Activated CD4-positive, CD25-positive, alpha-beta regulatory T cell treated with anti-CD3 and anti-CD28 coated beads, Interleukin-2, amount 50 U/mL, for 16 hours (primary cell): ENCODE measurements around the gene SDSL.

Experiments used
- DNase-seq: peaks from one replicate; pipeline ENCODE4 v3.0.0-alpha.2; 2020; ENCODE audit warnings: low read depth, low spot score

SDSL gene

GRCh38 chr12:113422030-113422885 lies at the start of gene SDSL:
Gene SDSL (plus strand): TSS chr12:113422380. CDS start chr12:113427983, 5,603 bp downstream.
- no peak for DNase-seq

GRCh38 chr12:113373440-113373839 lies 48.7 kb upstream of the SDSL start:
- no peak for DNase-seq

DNA sequence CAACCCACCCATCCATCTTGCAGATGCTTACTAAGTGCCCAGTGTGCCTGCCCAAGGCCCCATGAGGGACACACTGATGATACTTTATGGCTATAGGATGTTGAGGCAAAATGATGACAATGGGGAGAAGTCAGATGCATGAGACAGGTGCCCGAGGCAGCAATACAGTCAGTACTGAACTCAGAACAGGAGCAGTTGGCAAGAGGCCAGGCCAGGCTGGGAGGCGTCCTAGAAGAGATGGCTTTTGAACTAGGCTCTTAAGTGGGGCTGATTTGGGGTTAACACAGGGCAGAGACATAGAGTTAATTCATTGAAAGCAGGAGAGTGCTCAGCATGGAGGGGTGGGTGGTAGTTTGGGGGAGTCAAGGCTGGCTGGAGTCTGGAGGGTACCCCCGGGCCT lies 48.2 kb upstream of the SDSL start:
- DNase-seq: no peak

GRCh38 chr12:113374823-113375428 lies 47.3 kb upstream of the SDSL start:
- DNase-seq: no peak

GRCh38 chr12:113378291-113378690 lies 43.9 kb upstream of the SDSL start:
- no peak for DNase-seq

DNA sequence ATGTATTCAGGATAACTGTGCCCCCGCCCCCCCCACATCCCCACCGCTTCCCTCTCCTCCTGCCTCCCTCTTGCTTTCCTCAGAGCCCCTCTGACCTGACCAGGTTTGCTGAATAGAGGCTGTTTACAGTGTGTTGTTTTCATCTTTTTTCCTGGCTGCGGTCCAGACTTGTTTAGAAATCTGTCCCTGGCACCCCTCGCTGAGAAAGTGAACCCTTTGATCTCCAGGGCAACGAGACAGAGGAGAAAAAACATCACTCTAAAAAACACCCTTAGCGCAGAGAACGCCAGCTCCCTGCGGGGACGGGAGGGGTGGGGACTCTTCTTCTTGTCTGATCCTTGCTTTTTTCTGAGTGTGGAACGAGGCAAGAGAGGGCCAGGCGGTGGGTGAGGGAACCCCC lies 41.0 kb upstream of the SDSL start:
- DNase-seq: no peak

- no peak for DNase-seq
Measured at GRCh38 chr12:113382206-113382605, 40.0 kb upstream of the SDSL start.

- no peak for DNase-seq
Measured at GRCh38 chr12:113384778-113385177, 37.4 kb upstream of the SDSL start.

GRCh38 chr12:113385282-113385882 lies 36.8 kb upstream of the SDSL start:
- DNase-seq: no peak

GRCh38 chr12:113386866-113387566 lies 35.2 kb upstream of the SDSL start:
- no peak for DNase-seq

GRCh38 chr12:113387631-113388030 lies 34.5 kb upstream of the SDSL start:
- DNase-seq: no peak

GRCh38 chr12:113388351-113388750 lies 33.8 kb upstream of the SDSL start:
- no peak for DNase-seq

- DNase-seq: no peak
Measured at GRCh38 chr12:113390064-113391043, 31.8 kb upstream of the SDSL start.

GRCh38 chr12:113391145-113391544 lies 31.0 kb upstream of the SDSL start:
- no peak for DNase-seq

- no peak for DNase-seq
Measured at GRCh38 chr12:113391650-113392337, 30.4 kb upstream of the SDSL start.

GRCh38 chr12:113392520-113392919 lies 29.7 kb upstream of the SDSL start:
- DNase-seq: no peak

DNA sequence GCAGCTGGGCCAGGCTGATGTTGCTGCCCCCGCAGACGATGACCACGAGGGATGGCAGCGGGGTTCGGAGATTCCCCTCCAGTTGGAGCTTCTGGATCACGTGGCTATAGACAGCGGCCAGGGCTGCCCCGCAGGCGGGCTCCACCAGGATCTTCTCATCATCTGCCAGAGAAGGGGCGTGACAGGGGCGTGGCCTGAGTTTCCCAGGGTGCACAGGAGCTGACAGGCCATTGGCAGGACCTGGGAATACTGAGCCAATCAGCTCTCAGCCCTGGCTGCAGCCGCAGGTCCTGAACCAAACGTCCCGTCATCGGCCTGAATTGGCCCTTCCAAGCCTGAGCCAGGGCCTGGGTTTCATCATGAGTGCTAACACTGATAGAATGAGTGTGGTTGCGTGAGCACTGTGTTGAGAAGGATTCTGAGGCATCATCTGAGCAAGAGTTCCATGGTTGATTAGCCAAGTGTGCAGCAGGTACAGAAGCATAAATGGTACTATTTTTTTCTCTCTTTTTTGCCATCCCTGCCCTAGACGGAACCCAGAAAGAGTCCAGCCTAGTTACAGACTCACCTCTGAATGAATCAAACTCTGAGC lies 29.1 kb upstream of the SDSL start:
- DNase-seq: no peak

DNA sequence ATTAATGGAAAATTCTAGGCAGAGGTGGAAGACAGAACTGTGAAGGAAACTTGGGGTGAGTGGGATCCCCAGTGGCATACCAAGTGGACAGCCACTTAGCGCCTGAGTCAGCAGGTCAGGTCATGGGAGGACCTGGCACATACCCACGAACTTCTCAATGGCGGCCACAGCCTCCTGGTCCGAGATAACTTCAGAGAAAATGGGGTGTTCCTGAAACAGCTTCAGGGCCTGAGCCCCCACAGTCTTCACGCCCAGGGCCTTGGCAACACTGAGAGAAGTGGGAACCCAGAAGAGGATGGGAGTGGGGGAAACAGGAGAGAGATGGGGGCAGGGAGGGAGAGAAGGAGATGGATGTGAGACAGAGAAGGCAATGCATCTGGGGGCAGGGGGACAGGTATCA lies 28.4 kb upstream of the SDSL start:
- no peak for DNase-seq

GRCh38 chr12:113395119-113395518 lies 27.1 kb upstream of the SDSL start:
- no peak for DNase-seq

DNA sequence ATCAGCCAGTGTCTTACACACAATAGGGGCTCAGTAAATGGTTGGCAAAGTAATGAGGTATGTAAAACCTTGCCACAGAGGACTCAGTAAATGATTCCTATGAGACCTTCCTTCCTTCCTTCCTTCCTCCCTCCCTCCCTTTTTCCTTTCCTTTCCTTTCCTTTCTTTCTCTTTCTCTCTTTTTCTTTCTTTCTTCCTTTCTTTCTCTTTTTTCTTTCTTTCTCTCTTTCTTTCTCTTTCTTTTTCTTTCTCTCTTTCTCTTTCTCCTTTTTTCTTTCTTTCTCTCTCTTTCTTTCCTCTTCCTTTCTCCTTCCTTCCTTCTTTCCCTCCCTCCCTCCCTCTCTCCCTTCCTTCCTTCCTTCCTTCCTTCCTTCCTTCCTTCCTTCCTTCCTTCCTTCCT lies 26.0 kb upstream of the SDSL start:
- DNase-seq: no peak
